GM12878 (cell line): ENCODE data around the gene MFSD1. TPM values are rescaled to one million over a fixed set of nuclear protein-coding genes. Genes with fewer than 3 reads are reported as not detected.
A peak's percentile ranks its signal among the peaks of the same experiment; 100 is the strongest.

ENCODE experiments used
- ATAC-seq: fragments of 200-7000 bp; cut with Tn5 transposase; 3 replicates; pipeline ENCODE4 v1.9.1; 2020; ENCODE audit warnings: mild to moderate bottlenecking, moderate library complexity
- BruUV-seq: library from RNA; stranded (reverse); fragments of 400-500 nt; replicated peaks from 2 replicates; lab custom pipeline; 2021; lab: Mats Ljungman, UMichigan
- CTCF ChIA-PET: fragments of 300-600 bp; sonication (Branson Sonifier 250); formaldehyde crosslinking; extraction: SDS; loops from one replicate; lab custom pipeline; 2021; ENCODE audit warnings: inconsistent platforms; lab: Yijun Ruan, JAX
- POLR2A ChIA-PET: fragments of 350-600 bp; formaldehyde crosslinking; extraction: SDS; loops from one replicate; lab custom pipeline; 2021; ENCODE audit warnings: inconsistent platforms; lab: Charles Lee
- RAD21 ChIA-PET: fragments of 300-600 bp; sonication (Branson Sonifier 250); formaldehyde crosslinking; loops from one replicate; lab custom pipeline; 2023; ENCODE audit warnings: antibody characterized with exemption; ENCODE audit not compliant: unreplicated experiment; lab: Charles Lee
- SMC1A ChIA-PET: fragments of 300-600 bp; sonication (Branson Sonifier 250); formaldehyde crosslinking; loops from one replicate; lab custom pipeline; 2023; ENCODE audit not compliant: unreplicated experiment, uncharacterized antibody; lab: Charles Lee
- DNase-seq: peaks from one replicate; pipeline ENCODE4 v3.0.0-alpha.2; 2011; ENCODE audit warnings: low read depth, low spot score
- FAIRE-seq: peaks from 3 replicates; lab custom pipeline; 2011; peaks lifted over from hg19 to GRCh38; lab: Jason Lieb, UNC
- H2AFZ ChIP-seq: 2 replicates; pipeline ENCODE4 v1.6.0; 2011; ENCODE audit warnings: low read depth, low read length, control low read depth; ENCODE audit not compliant: control insufficient read depth
- H3K27ac ChIP-seq: 2 replicates; pipeline ENCODE4 v1.5.1; 2011; ENCODE audit warnings: control low read depth; ENCODE audit not compliant: control insufficient read depth, insufficient read depth
- H3K27me3 ChIP-seq, 2 experiments: replicated peaks in 1 of 2; 2 replicates each; pipeline versions ENCODE4 v1.6.0 to v1.6.1; 2011; ENCODE audit warnings: low read length in 1 of 2; ENCODE audit not compliant: control insufficient read depth in 2 of 2, insufficient read depth in 2 of 2
- H3K36me3 ChIP-seq, 2 experiments: 2 replicates each; pipeline ENCODE4 v1.5.1; 2011; ENCODE audit warnings: low read length in 1 of 2; ENCODE audit not compliant: control insufficient read depth in 2 of 2, insufficient read depth in 2 of 2
- H3K4me1 ChIP-seq: 2 replicates; pipeline ENCODE4 v1.6.1; 2011; ENCODE audit warnings: mild to moderate bottlenecking, low read length, moderate library complexity, mixed read lengths; ENCODE audit not compliant: control insufficient read depth, insufficient read depth
- H3K4me2 ChIP-seq: 2 replicates; pipeline ENCODE4 v1.6.0; 2011; ENCODE audit warnings: control low read depth; ENCODE audit not compliant: control insufficient read depth, insufficient read depth
- H3K4me3 ChIP-seq: fragments of 200-600 bp; sonication (generic); 2 replicates; pipeline ENCODE4 v1.5.1; 2016
- H3K79me2 ChIP-seq: 2 replicates; pipeline ENCODE4 v1.6.0; 2011; ENCODE audit warnings: low read length; ENCODE audit not compliant: control insufficient read depth, insufficient read depth
- H3K9ac ChIP-seq: 2 replicates; pipeline ENCODE4 v1.8.0; 2011; ENCODE audit warnings: low read length, control low read depth, mixed read lengths; ENCODE audit not compliant: control insufficient read depth, insufficient read depth
- H3K9me3 ChIP-seq: replicated peaks from 3 replicates; pipeline ENCODE4 v1.5.1; 2011; ENCODE audit warnings: mild to moderate bottlenecking, low read length; ENCODE audit not compliant: control insufficient read depth, insufficient read depth
- H4K20me1 ChIP-seq: 2 replicates; pipeline ENCODE4 v1.6.0; 2011; ENCODE audit not compliant: control insufficient read depth, insufficient read depth
- MEF2A ChIP-seq: IDR thresholded peaks from 2 replicates; pipeline ENCODE4 v1.6.1; 2011; ENCODE audit warnings: low read depth, mild to moderate bottlenecking, low read length, moderate library complexity; ENCODE audit not compliant: insufficient read depth
- NFXL1 ChIP-seq: fragments of 450-650 bp; IDR thresholded peaks from 2 replicates; pipeline ENCODE4 v1.6.1; 2017; ENCODE audit warnings: antibody characterized with exemption, mild to moderate bottlenecking, borderline replicate concordance
- RCOR1 ChIP-seq: conservative IDR thresholded peaks from 2 replicates; pipeline ENCODE4 v1.6.1; 2012; ENCODE audit warnings: low read depth, low read length, improper control_type of control experiment
- USF2 ChIP-seq: IDR thresholded peaks from 2 replicates; pipeline ENCODE4 v1.6.1; 2011; ENCODE audit warnings: low read depth, low read length, improper control_type of control experiment, borderline replicate concordance
- WRNIP1 ChIP-seq: IDR thresholded peaks from 2 replicates; pipeline ENCODE4 v1.6.1; 2011; ENCODE audit warnings: low read depth, low read length, improper control_type of control experiment, borderline replicate concordance
- ZNF384 ChIP-seq: IDR thresholded peaks from 2 replicates; pipeline ENCODE4 v1.6.1; 2012; ENCODE audit warnings: low read depth, mild to moderate bottlenecking, low read length, improper control_type of control experiment, borderline replicate concordance
- WGBS: methylation state at CpG from one replicate; pipeline ENCODE4 v1.1.6; 2016; ENCODE audit warnings: low lambda C conversion rate; ENCODE audit not compliant: insufficient replicate concordance, insufficient coverage; ENCODE audit errors: missing lambda C conversion rate; 5-methylcytosine and 5-hydroxymethylcytosine counted together
- in situ Hi-C: fragments of 300-500 bp; cut with MboI; formaldehyde crosslinking; loops from 9 replicates; pipeline ENCODE4 v1.14.3; 2018; ENCODE audit warnings: mixed read lengths
- intact Hi-C: fragments of 100-400 bp; cut with micrococcal nuclease; formaldehyde crosslinking; loops from one replicate; pipeline ENCODE4 v1.14.2; 2022; ENCODE audit not compliant: unreplicated experiment
- polyA plus RNA-seq, 11 experiments: library from polyadenylated mRNA; depleted of rRNA in 4 of 11; unstranded in 6 of 11; stranded (reverse) in 5 of 11; fragments of >200 nt; fragmentation: Nextera tagmentation in 4 of 11; fragmentation: Illumina TruSeq in 1 of 11; extraction: Ambion mirVana in 4 of 11; extraction: Trizol in 1 of 11; gene quantifications; 1 replicate in 1 of 11; 2 replicates in 10 of 11; pipeline versions ENCODE4 v1.2.1 to v1.2.3, GENCODE V29; 2011 to 2016; ENCODE audit warnings: inconsistent platforms in 2 of 11, missing spikeins in 2 of 11, low read depth in 1 of 11
- total RNA-seq, 4 experiments: library from RNA; depleted of rRNA in 3 of 4; stranded (reverse); fragments of >200 nt in 3 of 4; fragmentation: Illumina TruSeq in 1 of 4; extraction: Trizol in 1 of 4; gene quantifications; 2 replicates each; pipeline versions ENCODE4 v1.2.1 to v1.2.3, GENCODE V29; 2013 to 2021

The MFSD1 gene
- total and polyA plus RNA-seq, 10 of the 15 experiments (the other 5 are each of a cell fraction or from before 2014, with no cell fraction given): 7.3 to 41.7 (median 28.6) TPM

- no peaks in the 10 kb centered on the region for H3K27me3 ChIP-seq
- 21% methylated on average over 3 of the region's 3 CpGs for WGBS
- no peaks in the 10 kb centered on the region for H4K20me1 ChIP-seq
- ChIA-PET SMC1A (no interaction called here), CTCF (no interaction called here), RAD21 (no interaction called here), POLR2A (no interaction called here)
- DNase-seq (no peak), FAIRE-seq (no peak), ATAC-seq (peak; percentile 33; the same call in 1 of the 3 replicates)
- no peak for TF ChIP-seq ZNF384
- no peak overlapping the region for H2AFZ ChIP-seq
- H3K4me3 ChIP-seq: no peak overlapping the region
- intact Hi-C loops (no loop called here), in situ Hi-C loops (no loop called here)
- H3K4me2 ChIP-seq: no peak overlapping the region
- H3K9ac ChIP-seq: no peak overlapping the region
- H3K79me2 ChIP-seq: no peaks in the 10 kb centered on the region
- H3K4me1 ChIP-seq: no peaks in the 10 kb centered on the region; the same call in 1 of the 2 replicates
- BruUV-seq: no TSS peak
- H3K36me3 ChIP-seq: no peaks in the 10 kb centered on the region
- no peaks in the 10 kb centered on the region for H3K9me3 ChIP-seq
- H3K27ac ChIP-seq: no peak overlapping the region
Observed at GRCh38 chr3:158859362-158859761, 57.5 kb downstream of the MFSD1 start.

GRCh38 chr3:158863247-158863646 is 61.4 kb downstream of the MFSD1 start:
- H3K4me1 ChIP-seq: peaks cover 3% of the 10 kb centered on the region
- H3K4me3 ChIP-seq: no peak overlapping the region
- H3K79me2 ChIP-seq: no peaks in the 10 kb centered on the region
- H3K36me3 ChIP-seq: no peaks in the 10 kb centered on the region
- in situ Hi-C loops (no loop called here), intact Hi-C loops (no loop called here)
- BruUV-seq: no TSS peak
- H2AFZ ChIP-seq: no peak overlapping the region; the same call in 1 of the 2 replicates
- H3K27me3 ChIP-seq: no peaks in the 10 kb centered on the region
- no peak for DNase-seq
- H3K9ac ChIP-seq: no peak overlapping the region; the same call in 1 of the 2 replicates
- ChIA-PET CTCF (interaction anchor here (1.4 to 2.2 kb wide), 2 partner anchors 17 to 397 kb away, joined by 7 to 8 read pairs; no protein-coding TSS in a partner anchor), SMC1A (interaction anchor here (0.6 to 1.0 kb wide), 2 partner anchors 215 to 397 kb away, joined by 3 to 4 read pairs; no protein-coding TSS in a partner anchor), RAD21 (no interaction called here), POLR2A (no interaction called here)
- peak overlapping the region; percentile 43 for H3K27ac ChIP-seq
- 51% methylated on average over 2 of the region's 2 CpGs for WGBS
- no peaks in the 10 kb centered on the region for H3K9me3 ChIP-seq
- peak; percentile 54; the same call in 1 of the 2 replicates for TF ChIP-seq MEF2A
- no peak for TF ChIP-seq WRNIP1
- no peak for TF ChIP-seq USF2
- no peak for TF ChIP-seq RCOR1
- no peak for TF ChIP-seq NFXL1
- TF ChIP-seq, all 136 proteins: peak for 1
- no peak for FAIRE-seq
- no peak for ATAC-seq
- Histone ChIP-seq H3K4me2 (peak overlapping the region; percentile 59), H4K20me1 (no peaks in the 10 kb centered on the region)
